H9 (cell line): ENCODE results near the gene PLEKHO2. TPM values are rescaled to one million over a fixed set of nuclear protein-coding genes. Genes with fewer than 3 reads are reported as not detected.

ENCODE experiments used
- DNase-seq: peaks from one replicate; pipeline ENCODE4 v3.0.0-alpha.2; 2017
- H2AFZ ChIP-seq: one replicate; pipeline ENCODE4 v1.6.1; 2013; ENCODE audit warnings: mild to moderate bottlenecking, low read length, control low read depth, moderate library complexity
- H2AK5ac ChIP-seq: 2 replicates; pipeline ENCODE4 v1.6.1; 2013; ENCODE audit warnings: low read length, control low read depth, mixed read lengths; ENCODE audit not compliant: insufficient read length
- H2BK120ac ChIP-seq: one replicate; pipeline ENCODE4 v1.6.1; 2013; ENCODE audit warnings: low read depth, mild to moderate bottlenecking, low read length, control low read depth, inconsistent platforms; ENCODE audit not compliant: poor library complexity, severe bottlenecking
- H2BK12ac ChIP-seq: 2 replicates; pipeline ENCODE4 v1.6.1; 2013; ENCODE audit warnings: low read length, control low read depth, mixed read lengths, low read depth; ENCODE audit not compliant: insufficient read length
- H2BK15ac ChIP-seq: 2 replicates; pipeline ENCODE4 v1.6.1; 2013; ENCODE audit warnings: low read depth, low read length, control low read depth
- H2BK20ac ChIP-seq: one replicate; pipeline ENCODE4 v1.6.1; 2013; ENCODE audit warnings: low read depth, mild to moderate bottlenecking, low read length, control low read depth, inconsistent platforms; ENCODE audit not compliant: poor library complexity, severe bottlenecking
- H2BK5ac ChIP-seq: 2 replicates; pipeline ENCODE4 v1.6.1; 2013; ENCODE audit warnings: low read length, control low read depth, mixed read lengths; ENCODE audit not compliant: insufficient read length
- H3K14ac ChIP-seq: 2 replicates; pipeline ENCODE4 v1.6.1; 2013; ENCODE audit warnings: low read length, control low read depth; ENCODE audit not compliant: insufficient read depth
- H3K18ac ChIP-seq: 2 replicates; pipeline ENCODE4 v1.6.1; 2013; ENCODE audit warnings: low read depth, mild to moderate bottlenecking, mixed read lengths, low read length, control low read depth; ENCODE audit not compliant: insufficient read length
- H3K23ac ChIP-seq: 2 replicates; pipeline ENCODE4 v1.6.1; 2013; ENCODE audit warnings: low read length, control low read depth, mixed read lengths, low read depth; ENCODE audit not compliant: insufficient read length
- H3K23me2 ChIP-seq: 2 replicates; pipeline ENCODE4 v1.6.1; 2013; ENCODE audit warnings: low read depth, mild to moderate bottlenecking, mixed read lengths, low read length, control low read depth; ENCODE audit not compliant: insufficient read length, poor library complexity, severe bottlenecking
- H3K27ac ChIP-seq: 2 replicates; pipeline ENCODE4 v1.5.1; 2013; ENCODE audit warnings: low read length, control low read depth, mixed read lengths, low read depth; ENCODE audit not compliant: insufficient read length
- H3K27me3 ChIP-seq: 2 replicates; pipeline ENCODE4 v1.6.1; 2013; ENCODE audit warnings: low read length, control low read depth, inconsistent platforms; ENCODE audit not compliant: insufficient read depth
- H3K4ac ChIP-seq: 2 replicates; pipeline ENCODE4 v1.6.1; 2013; ENCODE audit warnings: low read depth, mild to moderate bottlenecking, control low read depth, inconsistent platforms, low read length, moderate library complexity
- H3K4me1 ChIP-seq: 2 replicates; pipeline ENCODE4 v1.6.1; 2013; ENCODE audit warnings: low read length, control low read depth, inconsistent platforms; ENCODE audit not compliant: insufficient read depth
- H3K4me2 ChIP-seq: 2 replicates; pipeline ENCODE4 v1.6.1; 2013; ENCODE audit warnings: low read length, control low read depth, mixed read lengths; ENCODE audit not compliant: insufficient read length, insufficient read depth
- H3K56ac ChIP-seq: 2 replicates; pipeline ENCODE4 v1.6.1; 2013; ENCODE audit warnings: low read depth, mild to moderate bottlenecking, mixed read lengths, low read length, control low read depth; ENCODE audit not compliant: insufficient read length
- H3K79me1 ChIP-seq: 2 replicates; pipeline ENCODE4 v1.6.1; 2013; ENCODE audit warnings: low read depth, mild to moderate bottlenecking, moderate library complexity, low read length, control low read depth, inconsistent platforms; ENCODE audit not compliant: insufficient read depth, poor library complexity, severe bottlenecking
- H3K79me2 ChIP-seq: 2 replicates; pipeline ENCODE4 v1.6.1; 2013; ENCODE audit warnings: low read length, control low read depth, inconsistent platforms; ENCODE audit not compliant: insufficient read depth
- H3K9ac ChIP-seq: 2 replicates; pipeline ENCODE4 v1.6.1; 2013; ENCODE audit warnings: low read length, control low read depth, mixed read lengths; ENCODE audit not compliant: insufficient read length; ENCODE audit errors: extremely low read depth
- H3K9me3 ChIP-seq: one replicate; pipeline ENCODE4 v1.6.1; 2013; ENCODE audit warnings: low read depth, low read length, inconsistent platforms; ENCODE audit not compliant: control insufficient read depth
- H3T11ph ChIP-seq: one replicate; pipeline ENCODE4 v1.6.1; 2013; ENCODE audit warnings: mild to moderate bottlenecking, low read length, control low read depth, inconsistent platforms
- H4K20me1 ChIP-seq: one replicate; pipeline ENCODE4 v1.6.1; 2013; ENCODE audit not compliant: control insufficient read depth, insufficient read length, insufficient read depth
- H4K5ac ChIP-seq: 2 replicates; pipeline ENCODE4 v1.6.1; 2013; ENCODE audit warnings: low read depth, mild to moderate bottlenecking, mixed read lengths, low read length, control low read depth; ENCODE audit not compliant: insufficient read length
- H4K8ac ChIP-seq: replicated peaks from 2 replicates; pipeline ENCODE4 v1.6.1; 2013; ENCODE audit warnings: low read length, control low read depth, mixed read lengths, low read depth; ENCODE audit not compliant: insufficient read length
- H4K91ac ChIP-seq: 2 replicates; pipeline ENCODE4 v1.6.1; 2013; ENCODE audit warnings: low read depth, mild to moderate bottlenecking, moderate library complexity, mixed read lengths, low read length, control low read depth; ENCODE audit not compliant: insufficient read length
- H3K27ac Mint-ChIP-seq, 3 experiments: 2 replicates in 2 of 3; 3 replicates in 1 of 3; pipeline ENCODE4 v1.8.0; 2020 to 2021; ENCODE audit warnings: mixed read lengths in 3 of 3, mild to moderate bottlenecking in 1 of 3, moderate library complexity in 1 of 3
- H3K27me3 Mint-ChIP-seq: 2 replicates; pipeline ENCODE4 v1.8.0; 2021; ENCODE audit warnings: low read depth, mild to moderate bottlenecking, moderate library complexity, mixed read lengths
- H3K36me3 Mint-ChIP-seq, 3 experiments: 2 replicates in 2 of 3; 3 replicates in 1 of 3; pipeline ENCODE4 v1.8.0; 2020 to 2021; ENCODE audit warnings: low read depth in 3 of 3, mixed read lengths in 3 of 3; ENCODE audit not compliant: insufficient read depth in 1 of 3
- H3K4me1 Mint-ChIP-seq, 2 experiments: 2 replicates each; pipeline ENCODE4 v1.8.0; 2020; ENCODE audit warnings: mixed read lengths in 2 of 2
- H3K4me3 Mint-ChIP-seq, 2 experiments: 2 replicates in 1 of 2; 3 replicates in 1 of 2; pipeline ENCODE4 v1.8.0; 2020 to 2021; ENCODE audit warnings: mild to moderate bottlenecking in 2 of 2, mixed read lengths in 2 of 2, moderate library complexity in 1 of 2
- H3K9me3 Mint-ChIP-seq, 2 experiments: 2 replicates in 1 of 2; 3 replicates in 1 of 2; pipeline ENCODE4 v1.8.0; 2020; ENCODE audit warnings: mild to moderate bottlenecking in 2 of 2, mixed read lengths in 2 of 2, moderate library complexity in 1 of 2
- CTCF ChIP-seq: fragments of 200-600 bp; sonication (generic); conservative IDR thresholded peaks from 3 replicates; pipeline ENCODE4 v1.8.0; 2021; ENCODE audit warnings: antibody characterized with exemption, mild to moderate bottlenecking
- total RNA-seq: library from RNA; stranded (reverse); gene quantifications from 2 replicates; pipeline ENCODE4 v1.2.1, GENCODE V29; 2021

Gene PLEKHO2
- total RNA-seq, 1 experiment from 2014 or later, result 18.1 TPM

DNA sequence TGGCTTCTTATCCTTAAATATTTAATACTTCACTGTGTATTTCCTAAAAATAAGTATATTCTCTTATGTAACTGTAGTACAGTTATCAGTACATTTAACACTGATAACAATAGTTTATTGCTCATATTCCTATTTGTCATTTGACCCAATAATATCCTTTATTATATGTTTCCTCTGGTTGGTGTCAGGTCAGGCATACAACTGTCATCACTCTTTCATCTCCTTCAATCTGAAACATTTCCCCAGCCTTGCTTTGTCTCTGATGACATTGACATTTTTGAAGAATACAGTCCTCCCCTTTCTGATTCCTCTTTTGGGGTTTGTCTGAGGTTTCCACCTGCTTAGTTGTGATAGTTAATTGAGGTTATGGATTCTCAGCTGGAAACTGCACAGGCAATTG lies 27.8 kb downstream of the PLEKHO2 start:
- no peak overlapping the region for H3K23ac ChIP-seq
- no peaks in the 10 kb centered on the region for H3K79me1 ChIP-seq
- H4K5ac ChIP-seq, result no peak overlapping the region
- no peak overlapping the region for H2AK5ac ChIP-seq
- H3K4me3 Mint-ChIP-seq, result no peak overlapping the region
- no peak overlapping the region for H4K91ac ChIP-seq
- no peak for DNase-seq
- no peak overlapping the region for H3K18ac ChIP-seq
- no peak overlapping the region for H3T11ph ChIP-seq
- no peak overlapping the region for H2BK20ac ChIP-seq
- H3K27ac Mint-ChIP-seq, result no peak overlapping the region
- no peak overlapping the region for H2BK15ac ChIP-seq
- no peaks in the 10 kb centered on the region for H3K27me3 ChIP-seq
- peaks cover under 1 to 12% (median 7%) of the 10 kb centered on the region in 3 experiments for H3K36me3 Mint-ChIP-seq
- no peaks in the 10 kb centered on the region for H3K9me3 ChIP-seq
- H4K20me1 ChIP-seq, result no peaks in the 10 kb centered on the region
- no peak overlapping the region for H3K14ac ChIP-seq
- no peak overlapping the region for H2BK120ac ChIP-seq
- no peaks in the 10 kb centered on the region for H3K79me2 ChIP-seq
- no peaks in the 10 kb centered on the region for H3K9me3 Mint-ChIP-seq
- H3K27ac ChIP-seq, result no peak overlapping the region
- no peak overlapping the region for H4K8ac ChIP-seq
- H3K56ac ChIP-seq, result no peak overlapping the region
- H2BK12ac ChIP-seq, result no peak overlapping the region
- H3K4me2 ChIP-seq, result no peak overlapping the region
- peaks cover 5% of the 10 kb centered on the region; the same call in 1 of the 2 replicates for H3K4me1 ChIP-seq
- TF ChIP-seq CTCF, result no peak
- no peaks in the 10 kb centered on the region for H3K27me3 Mint-ChIP-seq
- H3K9ac ChIP-seq, result no peak overlapping the region
- H2BK5ac ChIP-seq, result no peak overlapping the region
- no peaks in the 10 kb centered on the region for H3K23me2 ChIP-seq
- H2AFZ ChIP-seq, result no peak overlapping the region
- peaks cover 27 to 38% of the 10 kb centered on the region in 2 experiments for H3K4me1 Mint-ChIP-seq
- H3K4ac ChIP-seq, result no peak overlapping the region
